Keratinocyte (primary cell): ENCODE results near the gene CTRB1.

Experiments
- CTCF ChIP-seq, 3 experiments: IDR thresholded peaks in 1 of 3; conservative IDR thresholded peaks in 1 of 3; optimal IDR thresholded peaks in 1 of 3; 2 replicates in 2 of 3; 3 replicates in 1 of 3; pipeline versions ENCODE3 to v1.5.1; 2011; ENCODE audit warnings: low read length in 3 of 3, mild to moderate bottlenecking in 3 of 3, moderate library complexity in 2 of 3, control low read depth in 1 of 3, inconsistent platforms in 1 of 3; ENCODE audit not compliant: insufficient read depth in 2 of 3; ENCODE audit errors: extremely low read depth in 1 of 3
- EZH2 ChIP-seq: IDR thresholded peaks from one replicate; pipeline ENCODE4 v1.6.1; 2012; ENCODE audit warnings: inconsistent platforms, mild to moderate bottlenecking, low read length, moderate library complexity

- TF ChIP-seq CTCF (optimal IDR thresholded peaks at IDR 0.05 in 1 of 3, IDR thresholded peaks at IDR 0.05 in 1 of 3, conservative IDR thresholded peaks at IDR 0.05 in 1 of 3; ENCODE audit: extremely low read depth in 1 of 3, insufficient read depth in 2 of 3, low read length in 3 of 3), result no peak
- TF ChIP-seq EZH2, result no peak
Measured at GRCh38 chr16:75265911-75266701, 47.3 kb downstream of the CTRB1 start.
